Neuronal stem cell (in vitro differentiated cells): ENCODE data around the gene PHACTR4.
"Not testable (repeated sequence)": the region's sequence is repeated elsewhere in the genome, so short reads cannot be mapped to it uniquely, and the experiment has no call there.

Experiments used
- DNase-seq: peaks from one replicate; pipeline ENCODE4 v3.0.0-alpha.2; 2013; ENCODE audit warnings: low spot score
- H2AFZ ChIP-seq: one replicate; pipeline ENCODE4 v1.6.1; 2013; ENCODE audit warnings: mild to moderate bottlenecking, low read length, inconsistent platforms
- H2AK5ac ChIP-seq: 2 replicates; pipeline ENCODE4 v1.6.1; 2013; ENCODE audit warnings: low read depth, mild to moderate bottlenecking, inconsistent platforms, low read length, moderate library complexity, mixed read lengths
- H2BK120ac ChIP-seq: 2 replicates; pipeline ENCODE4 v1.6.1; 2013; ENCODE audit warnings: low read depth, mild to moderate bottlenecking, inconsistent platforms, low read length, moderate library complexity, mixed read lengths
- H2BK12ac ChIP-seq: one replicate; pipeline ENCODE4 v1.6.1; 2013; ENCODE audit warnings: low read length, inconsistent platforms
- H2BK15ac ChIP-seq: 2 replicates; pipeline ENCODE4 v1.6.1; 2013; ENCODE audit warnings: mild to moderate bottlenecking, low read length, inconsistent platforms, mixed read lengths
- H2BK5ac ChIP-seq: one replicate; pipeline ENCODE4 v1.6.1; 2013; ENCODE audit warnings: inconsistent platforms, mild to moderate bottlenecking, low read length, moderate library complexity
- H3K14ac ChIP-seq: one replicate; pipeline ENCODE4 v1.6.1; 2013; ENCODE audit warnings: low read length, inconsistent platforms
- H3K18ac ChIP-seq: 2 replicates; pipeline ENCODE4 v1.6.1; 2013; ENCODE audit warnings: low read length, inconsistent platforms
- H3K23ac ChIP-seq: 2 replicates; pipeline ENCODE4 v1.6.1; 2013; ENCODE audit warnings: low read depth, mild to moderate bottlenecking, mixed read lengths, low read length, inconsistent platforms; ENCODE audit not compliant: poor library complexity
- H3K27ac ChIP-seq: replicated peaks from 3 replicates; pipeline ENCODE4 v1.5.1; 2013; ENCODE audit warnings: low read length, inconsistent platforms
- H3K27me3 ChIP-seq, 3 experiments: 2 replicates each; pipeline ENCODE4 v1.6.1; 2013; ENCODE audit warnings: low read length in 3 of 3, mild to moderate bottlenecking in 2 of 3, inconsistent platforms in 1 of 3, low read depth in 1 of 3, mixed read lengths in 1 of 3, moderate library complexity in 1 of 3; ENCODE audit not compliant: control insufficient read depth in 3 of 3, insufficient read depth in 3 of 3
- H3K36me3 ChIP-seq, 2 donors: replicated peaks in 1 of 2; 2 replicates each; pipeline ENCODE4 v1.6.1; 2013; ENCODE audit warnings: low read length in 2 of 2; ENCODE audit not compliant: control insufficient read depth in 2 of 2, insufficient read depth in 2 of 2
- H3K4ac ChIP-seq: 2 replicates; pipeline ENCODE4 v1.6.1; 2013; ENCODE audit warnings: inconsistent platforms, mild to moderate bottlenecking, low read length, moderate library complexity
- H3K4me1 ChIP-seq, 2 donors: 1 replicate in 1 of 2; 2 replicates in 1 of 2; pipeline ENCODE4 v1.6.1; 2013; ENCODE audit warnings: low read length in 2 of 2, low read depth in 1 of 2; ENCODE audit not compliant: control insufficient read depth in 2 of 2, insufficient read depth in 1 of 2
- H3K4me2 ChIP-seq: one replicate; pipeline ENCODE4 v1.6.1; 2013; ENCODE audit warnings: mild to moderate bottlenecking, low read length, inconsistent platforms; ENCODE audit not compliant: insufficient read depth, poor library complexity, severe bottlenecking
- H3K4me3 ChIP-seq, 2 donors: 2 replicates each; pipeline ENCODE4 v1.5.1; 2013; ENCODE audit warnings: low read length in 2 of 2, mild to moderate bottlenecking in 2 of 2, inconsistent platforms in 1 of 2, moderate library complexity in 1 of 2
- H3K79me1 ChIP-seq: one replicate; pipeline ENCODE4 v1.6.1; 2013; ENCODE audit warnings: low read depth, mild to moderate bottlenecking, inconsistent platforms, low read length, moderate library complexity
- H3K9ac ChIP-seq: one replicate; pipeline ENCODE4 v1.6.1; 2013; ENCODE audit warnings: mild to moderate bottlenecking, low read depth, low read length, inconsistent platforms; ENCODE audit not compliant: poor library complexity
- H3K9me3 ChIP-seq, 2 donors: replicated peaks in 1 of 2; 2 replicates each; pipeline versions ENCODE3 to v1.6.1; 2013; ENCODE audit warnings: low read length in 2 of 2, mild to moderate bottlenecking in 2 of 2, inconsistent platforms in 1 of 2, low read depth in 1 of 2, mixed read lengths in 1 of 2, moderate library complexity in 1 of 2; ENCODE audit not compliant: control insufficient read depth in 2 of 2, insufficient read depth in 1 of 2
- H4K8ac ChIP-seq: one replicate; pipeline ENCODE4 v1.6.1; 2013; ENCODE audit warnings: low read depth, mild to moderate bottlenecking, inconsistent platforms, low read length, moderate library complexity
- H4K91ac ChIP-seq: one replicate; pipeline ENCODE4 v1.6.1; 2013; ENCODE audit warnings: low read length, low read depth, mild to moderate bottlenecking, inconsistent platforms; ENCODE audit not compliant: poor library complexity
- WGBS, 2 donors: extraction: QIAGEN DNeasy Blood & Tissue Kit; methylation state at CpG; one replicate each; pipeline ENCODE4 v1.1.7; 2013; ENCODE audit warnings: missing lambda C conversion rate in 2 of 2, mixed read lengths in 1 of 2; ENCODE audit not compliant: insufficient read length in 2 of 2, insufficient replicate concordance in 1 of 2; ENCODE audit errors: extremely low coverage in 2 of 2; 5-methylcytosine and 5-hydroxymethylcytosine counted together

PHACTR4 gene

DNA sequence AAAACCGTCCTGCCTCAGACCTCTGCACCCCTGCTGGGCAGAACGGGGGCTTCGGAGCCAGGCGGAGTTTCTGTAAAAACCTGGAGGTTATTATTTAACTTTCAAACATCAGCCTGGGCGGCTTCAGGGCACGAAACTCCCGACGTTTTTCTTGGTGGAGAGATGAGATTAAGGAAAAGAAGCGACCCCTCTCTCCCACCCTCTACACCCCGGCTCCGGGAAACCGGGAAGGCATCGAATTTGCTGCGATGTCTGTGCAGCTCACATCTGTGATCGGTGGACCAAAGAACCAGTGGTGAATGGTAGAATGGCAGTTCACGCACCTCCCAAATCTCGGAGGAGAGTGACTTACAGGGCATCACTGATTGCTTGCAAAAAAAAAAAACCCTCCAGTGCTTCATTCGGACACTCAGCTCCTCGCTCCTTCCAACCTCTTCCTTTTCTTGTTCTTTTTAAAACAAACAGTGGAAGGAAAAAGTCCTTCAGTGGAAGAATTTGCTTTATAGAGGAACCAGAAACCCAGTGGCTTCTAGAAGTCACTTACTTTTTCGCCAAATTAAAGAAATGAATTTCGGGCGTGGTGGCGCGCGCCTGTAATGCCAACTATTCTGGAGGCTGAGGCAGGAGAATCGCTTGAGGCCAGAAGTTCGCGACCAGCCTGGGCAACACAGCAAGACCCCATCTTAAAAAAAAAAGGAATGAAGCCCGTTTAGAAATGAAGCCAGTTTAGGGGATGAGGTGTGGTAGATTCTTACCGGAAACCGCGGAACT is 884 bp downstream of the PHACTR4 start:
- Histone ChIP-seq H3K18ac (peak overlapping the region; percentile 99), H3K14ac (no peak overlapping the region), H3K4me2 (peak overlapping the region; percentile 51), H3K36me3 (peaks cover 0 to 42% of the 10 kb centered on the region in 2 donors), H3K27me3 (no peaks in the 10 kb centered on the region), H2BK15ac (no peak overlapping the region), H3K4me3 (peak overlapping the region; percentile 93 to 98), H2BK5ac (peak overlapping the region; percentile 94), H3K9me3 (no peaks in the 10 kb centered on the region), H3K79me1 (no peaks in the 10 kb centered on the region), H3K23ac (peak overlapping the region; percentile 98), H2BK12ac (no peak overlapping the region), H2AFZ (peak overlapping the region; percentile 92), H4K8ac (no peak overlapping the region), H2AK5ac (no peak overlapping the region), H2BK120ac (no peak overlapping the region), H4K91ac (no peak overlapping the region), H3K27ac (peak overlapping the region; percentile 99), H3K9ac (peak overlapping the region; percentile 93), H3K4me1 (peaks cover 2 to 9% of the 10 kb centered on the region in 2 donors), H3K4ac (peak overlapping the region; percentile 76)
- no peak for DNase-seq
- WGBS, 2 donors: no CpG with 5 or more reads among the region's 32 CpGs

DNA sequence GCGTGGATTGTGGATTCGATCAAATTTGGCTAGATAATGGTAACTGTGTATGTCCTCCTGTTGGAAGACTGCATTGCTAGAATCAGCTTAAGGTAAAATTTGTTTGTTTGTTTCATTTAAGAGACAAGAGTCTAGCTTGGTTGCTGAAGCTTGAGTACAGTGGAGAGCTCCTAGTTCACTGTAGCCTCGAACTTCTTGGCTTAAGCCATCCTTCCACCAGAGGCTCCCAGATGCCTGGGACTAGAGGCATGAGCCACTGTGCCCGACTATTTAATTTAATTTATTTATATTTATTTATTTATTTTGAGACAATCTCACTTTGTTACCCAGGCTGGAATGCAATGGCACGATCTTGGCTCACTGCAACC is 1.5 kb downstream of the PHACTR4 start:
- peaks cover 2 to 9% of the 10 kb centered on the region in 2 donors for H3K4me1 ChIP-seq
- no peak overlapping the region for H4K8ac ChIP-seq
- H2BK12ac ChIP-seq: no peak overlapping the region
- H3K9ac ChIP-seq: no peak overlapping the region
- H2BK5ac ChIP-seq: no peak overlapping the region
- no peak overlapping the region for H2BK15ac ChIP-seq
- H3K18ac ChIP-seq: no peak overlapping the region
- no peak overlapping the region for H3K27ac ChIP-seq
- H3K14ac ChIP-seq: no peak overlapping the region
- no peak overlapping the region for H4K91ac ChIP-seq
- no peaks in the 10 kb centered on the region for H3K27me3 ChIP-seq
- H2AFZ ChIP-seq: no peak overlapping the region
- no peak overlapping the region for H2BK120ac ChIP-seq
- WGBS, 2 donors: no CpG with 5 or more reads among the region's 5 CpGs
- H3K36me3 ChIP-seq: peaks cover 0 to 45% of the 10 kb centered on the region in 2 donors
- no peak overlapping the region for H2AK5ac ChIP-seq
- no peak for DNase-seq
- H3K4me3 ChIP-seq: peak overlapping the region in 1 of 2 donors; percentile 98
- H3K23ac ChIP-seq: no peak overlapping the region
- H3K9me3 ChIP-seq: no peaks in the 10 kb centered on the region
- no peak overlapping the region for H3K4me2 ChIP-seq
- no peak overlapping the region for H3K4ac ChIP-seq
- H3K79me1 ChIP-seq: no peaks in the 10 kb centered on the region

DNA sequence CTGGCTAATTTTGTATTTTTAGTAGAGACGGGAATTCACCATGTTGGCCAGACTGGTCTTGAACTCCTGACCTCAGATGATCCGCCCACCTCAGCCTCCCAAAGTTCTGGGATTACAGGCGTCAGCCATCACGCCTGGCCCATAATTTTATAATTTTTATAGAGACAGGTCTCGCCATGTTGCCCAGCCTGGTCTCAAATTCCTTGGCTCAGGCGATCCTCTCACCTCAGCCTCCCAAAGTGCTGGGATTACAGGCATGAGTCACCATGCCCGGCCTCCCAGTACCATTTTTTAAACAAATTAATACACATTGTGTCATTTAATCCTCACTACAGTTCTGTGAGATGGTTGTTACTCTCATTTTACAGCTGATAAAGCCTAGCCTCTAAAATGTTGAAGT is 3.9 kb downstream of the PHACTR4 start:
- not testable (repeated sequence) for H3K4ac ChIP-seq, H3K79me1 ChIP-seq, H3K27me3 ChIP-seq, H4K8ac ChIP-seq, H2BK12ac ChIP-seq, DNase-seq, H3K27ac ChIP-seq, H3K4me3 ChIP-seq, H3K4me1 ChIP-seq, H4K91ac ChIP-seq, H2AK5ac ChIP-seq, H3K9ac ChIP-seq, H2BK15ac ChIP-seq, H3K18ac ChIP-seq, H2BK5ac ChIP-seq, H3K4me2 ChIP-seq, H2AFZ ChIP-seq, H3K14ac ChIP-seq, H3K9me3 ChIP-seq, H3K23ac ChIP-seq, H2BK120ac ChIP-seq
- H3K36me3 ChIP-seq: peaks cover 0 to 46% of the 10 kb centered on the region in 2 donors
- WGBS, 2 donors: no CpG with 5 or more reads among the region's 7 CpGs

DNA sequence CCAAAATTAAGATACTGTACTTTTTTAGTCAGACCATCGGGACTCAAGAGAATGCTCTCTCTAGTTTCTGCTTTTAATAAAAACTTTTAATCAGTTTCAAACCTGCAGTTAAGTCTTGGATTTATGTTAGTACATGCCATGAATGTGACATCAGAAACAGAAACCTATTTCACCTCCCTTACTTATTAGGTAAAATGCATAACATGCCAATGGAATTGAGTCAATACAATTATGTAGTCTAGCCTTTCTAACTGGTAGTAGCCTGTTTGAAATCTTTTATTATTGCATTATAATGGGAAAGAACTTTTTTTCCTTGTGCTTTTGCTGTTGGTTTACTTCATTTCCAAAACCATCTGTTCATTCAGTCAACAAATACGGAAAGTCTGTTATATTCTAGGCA is 4.8 kb downstream of the PHACTR4 start:
- Histone ChIP-seq H3K27ac (no peak overlapping the region), H3K79me1 (peaks cover 3% of the 10 kb centered on the region), H3K18ac (no peak overlapping the region), H4K8ac (no peak overlapping the region), H4K91ac (no peak overlapping the region), H2AK5ac (no peak overlapping the region), H3K14ac (no peak overlapping the region), H3K4me2 (no peak overlapping the region), H3K9ac (no peak overlapping the region), H2BK12ac (no peak overlapping the region), H3K27me3 (no peaks in the 10 kb centered on the region), H2BK15ac (no peak overlapping the region), H3K36me3 (peaks cover 0 to 53% of the 10 kb centered on the region in 2 donors), H3K4me3 (no peak overlapping the region), H3K4ac (no peak overlapping the region), H2BK5ac (no peak overlapping the region), H2AFZ (no peak overlapping the region), H2BK120ac (no peak overlapping the region), H3K4me1 (peaks cover 2 to 9% of the 10 kb centered on the region in 2 donors), H3K9me3 (peaks cover 0 to 7% of the 10 kb centered on the region in 2 donors), H3K23ac (no peak overlapping the region)
- no peak for DNase-seq
- WGBS, 2 donors: no CpG with 5 or more reads among the region's 2 CpGs
